Stimulated activated CD4-positive, alpha-beta T cell treated with anti-CD3 and anti-CD28 coated beads, TNF-alpha, amount 100 ng/mL, for 1 hour (primary cell): Measurements from ENCODE around the gene METAP1D.
"Not testable (repeated sequence)": the region's sequence is repeated elsewhere in the genome, so short reads cannot be mapped to it uniquely, and the experiment has no call there.

Source experiments
- DNase-seq, 3 donors: peaks; one replicate each; pipeline ENCODE4 v3.0.0-alpha.2; 2020; ENCODE audit warnings: low read depth in 3 of 3, low spot score in 1 of 3

Gene METAP1D

DNA sequence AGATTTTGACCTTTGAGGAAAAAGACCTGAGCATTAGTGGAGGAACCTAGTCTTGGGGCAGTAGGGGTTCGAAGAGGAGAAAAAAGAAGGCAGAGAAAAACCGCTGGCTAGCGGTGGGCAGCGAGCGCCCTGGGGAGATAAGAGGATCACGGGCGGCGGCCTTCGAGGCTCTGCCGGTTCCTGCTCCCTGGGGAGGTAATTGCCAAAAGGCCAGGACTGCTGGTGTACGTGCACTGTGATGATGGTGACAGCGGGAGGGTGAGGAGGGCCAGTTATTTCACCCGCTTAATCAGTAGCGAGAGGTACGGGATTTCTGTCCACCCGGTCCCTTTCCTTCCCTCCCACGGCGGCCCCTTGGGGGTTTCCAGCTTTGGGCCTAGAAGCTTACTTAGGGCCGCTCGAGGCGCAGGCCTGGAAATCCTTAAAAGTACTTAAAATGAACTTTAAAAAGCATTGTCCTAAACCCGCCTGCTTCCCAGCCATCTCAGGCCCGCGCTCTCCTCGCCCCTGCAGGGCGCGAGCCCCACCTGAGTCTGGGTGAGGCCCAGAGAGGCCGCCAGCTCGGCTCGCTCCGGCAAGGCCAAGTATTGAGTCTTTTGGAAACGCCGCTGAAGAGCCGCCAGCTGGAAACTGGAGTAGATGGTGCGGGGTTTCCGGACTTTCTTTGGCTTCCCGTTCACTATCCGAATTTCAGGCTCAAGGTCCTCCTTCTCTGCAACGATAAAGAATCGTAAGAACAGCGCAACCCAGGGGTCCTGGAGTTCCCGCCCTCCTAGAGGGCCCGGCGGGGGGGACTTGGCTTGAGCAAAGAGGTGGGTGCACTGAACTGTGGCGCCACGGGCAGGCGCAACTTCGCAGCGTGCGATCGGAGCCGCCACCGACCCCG lies 101.4 kb downstream of the METAP1D start:
- DNase-seq: no peak

DNA sequence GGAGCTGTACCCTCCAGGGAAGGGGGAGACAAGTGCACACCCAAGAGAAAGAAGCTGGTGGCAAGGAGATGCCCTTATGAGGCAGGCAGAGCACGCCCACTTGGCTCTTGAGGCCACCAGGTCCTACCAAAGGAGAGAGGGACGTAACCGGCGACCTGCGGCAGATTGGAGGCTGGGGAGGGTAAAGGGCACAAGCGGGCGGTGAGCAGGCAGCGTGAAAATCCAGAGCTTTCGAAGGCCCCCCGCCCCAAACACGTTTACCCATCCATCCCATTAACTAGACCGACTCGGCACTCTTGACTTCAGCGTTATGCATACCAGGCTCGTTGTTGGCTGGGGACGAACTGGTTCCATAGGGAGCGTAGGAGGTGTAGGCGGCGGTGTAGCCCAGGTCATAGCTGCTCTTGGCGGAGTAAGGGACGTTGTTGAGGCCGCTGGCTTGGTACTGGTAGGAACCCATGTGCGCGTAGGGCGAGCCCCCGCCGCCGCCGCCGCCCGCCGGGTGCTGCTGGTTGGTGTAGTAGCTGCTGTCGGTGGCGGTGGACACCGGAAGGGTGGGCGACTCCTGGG lies 102.2 kb downstream of the METAP1D start:
- no peak for DNase-seq

DNA sequence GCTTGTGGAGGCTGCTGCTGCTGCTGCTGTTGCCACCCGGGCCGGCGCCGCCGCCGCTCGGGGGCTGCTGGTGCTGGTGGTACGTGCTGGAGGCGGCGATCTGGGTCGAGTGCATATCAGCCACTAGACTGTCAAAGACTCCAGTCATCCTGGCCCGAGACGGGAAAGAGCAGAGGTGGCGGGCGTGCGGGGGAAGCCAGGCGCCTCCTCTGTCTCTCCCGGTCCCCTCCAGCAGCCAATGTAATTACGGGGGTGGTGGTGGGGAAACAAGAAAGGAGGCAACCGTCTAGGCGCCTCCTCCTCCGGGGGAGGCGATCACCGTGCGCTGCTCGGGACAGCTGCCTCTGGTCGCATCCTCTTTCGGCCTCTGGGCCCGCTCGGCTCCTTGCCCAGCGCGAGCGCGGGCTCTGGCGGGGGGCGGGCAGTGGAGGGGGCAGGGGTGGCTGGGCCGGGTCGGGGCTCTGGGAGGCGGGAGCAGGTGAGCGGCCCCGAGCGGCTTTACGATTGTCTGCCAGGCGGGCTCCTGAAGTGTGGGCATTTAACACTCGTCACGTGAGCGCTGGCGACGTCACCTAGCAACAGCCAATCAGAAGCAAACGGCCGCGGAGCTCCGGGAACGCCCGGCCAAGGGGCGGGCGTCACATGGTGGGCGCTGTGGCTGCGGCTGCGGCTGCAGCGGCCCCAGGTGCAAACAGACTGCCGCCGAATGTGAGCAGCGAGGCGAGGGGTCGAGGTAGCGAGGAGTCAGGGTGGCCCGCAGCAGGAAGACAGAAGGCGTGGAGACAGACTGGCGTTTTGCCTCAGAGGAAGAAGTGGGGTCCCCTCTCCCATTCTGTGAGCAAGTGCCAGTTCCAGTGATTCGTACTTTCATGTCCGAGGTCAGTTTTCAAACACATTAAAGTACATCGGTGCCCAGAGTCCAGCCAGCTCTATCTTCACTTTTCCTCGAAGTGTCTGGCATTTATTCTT lies 102.9 kb downstream of the METAP1D start, which contains the start of gene DLX2:
Gene DLX2, minus strand, starts transcription at position 510 of the 969 bp plus-strand sequence. Its CDS starts 362 bp downstream, at position 148.
- DNase-seq: no peak

DNA sequence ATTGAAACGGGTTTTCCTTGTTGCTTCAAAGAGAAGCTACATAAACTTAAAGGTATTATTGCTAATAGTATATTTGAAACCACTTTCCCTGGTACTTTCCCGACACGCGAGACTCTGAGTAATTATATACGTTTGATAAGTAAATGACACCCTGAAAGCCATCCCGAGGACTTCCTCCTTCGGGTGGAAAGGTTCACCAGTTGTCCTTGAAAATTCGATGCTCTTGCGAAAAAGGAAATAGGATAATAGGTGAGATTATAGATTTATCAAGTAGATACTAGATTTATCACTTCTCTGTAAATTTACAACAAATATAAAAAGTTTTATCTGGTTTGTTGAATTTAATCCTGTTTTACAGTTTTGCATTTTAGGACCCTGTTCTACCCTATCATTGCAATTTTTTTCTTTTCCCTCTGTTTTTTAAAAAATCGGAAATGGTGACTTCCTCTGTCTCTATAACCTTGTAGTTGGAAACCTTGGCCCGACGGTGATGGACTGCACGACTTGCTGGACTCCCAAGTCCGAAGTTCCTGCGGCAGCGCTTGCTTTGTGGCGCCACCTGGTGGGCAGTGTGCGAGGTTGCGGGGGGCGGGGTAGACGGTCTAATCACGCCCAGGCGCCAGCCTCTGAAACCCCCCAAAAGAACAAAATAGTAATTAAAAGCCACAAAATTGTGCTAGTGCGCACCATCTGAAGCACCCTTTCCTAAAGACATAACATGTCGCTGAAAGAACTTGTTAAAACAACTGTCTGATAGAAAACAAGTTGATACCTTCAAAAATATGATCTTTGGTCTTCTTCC lies 103.9 kb downstream of the METAP1D start:
- DNase-seq: peak in 1 of 3 donors; percentile 64

DNA sequence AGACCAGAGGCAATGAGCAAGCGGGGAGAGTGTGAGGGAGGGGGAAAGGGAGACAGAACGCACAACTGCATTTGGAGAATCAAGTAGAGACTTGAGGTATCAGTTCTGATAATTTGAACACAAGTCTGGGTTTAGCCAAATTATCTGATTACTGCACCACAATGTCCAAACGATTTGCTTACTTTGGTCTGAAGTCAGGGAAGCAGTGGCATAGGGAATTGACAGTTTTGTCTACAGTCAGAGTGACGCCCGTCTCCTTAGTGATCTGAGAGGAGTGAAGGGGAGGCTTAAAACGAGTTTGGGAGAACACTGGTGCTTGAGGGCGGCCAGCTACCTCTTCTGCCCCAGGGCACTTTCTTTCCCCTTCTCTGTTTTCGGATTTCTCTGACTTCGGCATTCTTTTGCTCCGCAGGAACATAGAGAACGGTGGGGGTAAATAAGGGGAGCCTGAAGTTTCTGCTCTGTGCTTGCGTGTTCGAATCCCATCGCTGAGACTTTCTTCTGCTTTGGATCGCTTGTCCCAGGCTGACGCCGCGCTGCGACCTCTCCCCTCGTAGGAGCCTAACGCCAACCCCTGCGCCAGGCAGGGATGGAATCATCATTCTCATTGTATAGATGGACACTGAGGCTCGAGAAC lies 105.8 kb downstream of the METAP1D start:
- no peak for DNase-seq

DNA sequence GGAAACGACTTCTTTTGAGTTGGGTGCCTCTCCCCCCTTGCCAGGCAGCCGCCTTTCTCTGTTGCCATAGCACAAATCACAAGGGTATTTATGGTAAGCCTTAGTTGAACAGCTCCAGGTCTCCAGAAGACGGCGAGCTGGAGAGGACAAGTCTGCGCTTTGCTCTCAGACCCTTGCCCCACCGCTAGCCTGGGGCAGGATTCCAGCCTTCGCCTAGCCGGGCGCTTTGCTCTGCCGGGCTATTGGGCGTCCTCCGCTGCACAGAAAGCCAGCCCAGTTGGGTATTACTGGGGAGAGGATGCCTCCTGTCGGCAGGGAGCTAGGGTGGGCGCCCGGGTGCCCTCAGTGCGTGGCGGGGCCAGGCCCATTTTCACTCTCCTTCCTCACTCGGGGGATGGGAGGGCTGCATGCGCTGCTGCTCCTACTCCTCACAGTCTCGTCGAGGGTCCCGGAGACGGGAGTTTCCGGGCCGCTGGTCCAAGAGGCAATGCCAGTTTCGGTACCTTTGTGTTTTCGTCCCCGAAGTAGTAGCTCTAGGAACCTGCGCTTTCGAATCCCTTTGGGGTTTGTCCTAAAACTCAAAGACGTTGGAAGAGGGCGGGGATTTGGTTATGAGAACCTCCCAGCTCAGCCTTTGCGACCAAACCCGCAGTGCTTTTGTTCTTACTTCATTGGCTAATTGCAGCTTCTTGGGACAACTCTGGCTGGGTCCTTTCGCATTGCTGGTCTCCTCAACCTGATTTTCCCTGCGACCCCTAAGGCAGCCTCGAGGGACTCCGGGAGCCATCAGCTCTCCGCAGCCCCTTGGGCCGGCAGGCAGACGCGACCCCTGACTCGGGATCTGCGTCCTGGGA lies 106.6 kb downstream of the METAP1D start:
- no peak for DNase-seq

DNA sequence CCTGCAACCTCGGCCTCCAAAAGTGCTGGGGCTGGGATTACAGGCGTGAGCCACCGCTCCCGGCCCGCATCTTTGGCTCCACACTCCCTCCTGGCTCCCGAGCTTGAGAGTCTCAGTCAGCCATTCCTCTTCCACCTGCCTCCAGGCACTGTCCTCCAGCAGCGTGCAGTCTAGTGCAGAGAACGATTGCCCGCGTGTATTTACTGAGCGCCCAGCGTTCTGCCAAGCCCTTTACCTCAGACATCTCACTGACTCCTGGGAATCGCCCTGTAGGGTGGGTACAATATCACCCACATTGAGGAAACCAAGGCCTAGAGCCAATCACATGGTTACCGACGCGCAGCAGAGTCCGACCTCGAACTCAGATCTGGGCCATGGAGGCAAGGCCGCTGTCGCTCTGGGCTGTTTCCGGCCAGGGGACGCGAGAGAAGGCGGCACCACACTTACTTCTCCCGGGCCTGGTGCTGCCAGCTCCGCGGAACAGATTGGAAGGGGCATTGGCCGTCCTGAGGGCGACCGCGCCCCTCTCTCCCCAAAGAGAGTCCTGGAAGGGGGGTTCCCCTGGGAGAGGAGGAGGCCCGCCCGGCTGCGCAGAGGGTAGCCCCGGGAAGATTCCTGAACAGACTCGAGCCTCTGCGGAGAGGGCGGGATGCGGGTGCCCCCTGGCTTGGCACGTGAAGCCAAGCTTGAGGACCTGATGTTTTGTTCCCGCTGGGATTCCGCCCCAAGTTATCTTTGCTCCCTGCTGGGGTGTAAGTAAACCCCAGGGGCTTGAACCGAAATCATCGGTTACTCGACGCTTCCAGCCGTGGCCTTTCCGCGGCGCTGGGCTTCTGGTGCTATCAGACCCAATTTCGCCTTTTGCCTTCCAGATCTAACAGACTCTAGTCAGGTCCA lies 108.2 kb downstream of the METAP1D start:
- no peak for DNase-seq

DNA sequence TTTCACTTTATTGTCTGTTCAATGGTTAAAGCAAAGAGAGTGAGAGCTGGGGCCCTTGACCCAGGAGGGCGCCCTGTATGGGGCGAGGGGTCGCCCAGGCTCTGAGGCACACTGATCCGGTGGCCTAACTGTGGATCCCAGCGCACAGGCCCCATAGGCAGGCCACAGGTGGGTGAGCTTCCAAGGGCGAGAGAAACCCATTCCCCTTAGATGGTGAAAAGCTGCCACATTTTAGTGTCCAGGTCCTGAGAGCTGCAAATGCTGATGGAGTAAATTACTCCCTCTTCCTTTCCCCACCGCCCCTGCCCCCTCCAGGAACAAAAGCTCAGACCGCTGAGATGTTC lies 108.8 kb downstream of the METAP1D start:
- no peak for DNase-seq

DNA sequence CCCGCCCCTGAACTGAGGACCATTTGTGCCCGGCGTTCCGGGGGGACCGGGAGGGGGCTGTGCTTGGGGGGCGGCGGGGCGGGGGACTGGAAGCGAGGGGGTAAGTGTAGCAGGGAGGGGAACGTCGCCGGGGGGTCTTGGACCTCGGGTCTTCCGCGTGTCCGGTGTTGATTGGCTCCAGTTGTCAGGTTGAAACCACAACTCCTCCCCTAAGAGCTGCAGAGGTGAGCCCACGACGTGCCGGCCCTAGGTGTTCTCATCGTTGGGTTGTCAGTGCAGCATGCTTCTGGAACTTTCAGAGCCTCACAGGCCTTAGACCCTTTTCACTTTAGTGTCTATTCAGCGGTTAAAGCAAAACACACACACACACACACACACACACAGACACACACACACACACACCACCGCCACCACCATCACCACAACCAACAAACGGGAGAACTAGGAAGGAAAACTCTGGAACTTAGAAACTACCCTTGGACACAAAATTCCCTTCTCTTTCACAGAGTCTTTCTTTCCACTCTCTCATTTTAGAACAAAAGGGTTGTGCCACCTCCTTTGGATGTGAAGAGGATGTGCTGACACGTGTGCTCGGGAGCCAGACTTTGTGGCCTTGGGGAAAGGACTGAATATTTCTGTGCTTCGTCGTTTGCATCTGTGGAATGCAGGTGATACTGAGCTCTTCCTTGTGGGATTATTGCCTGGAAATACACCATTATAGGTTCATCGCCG lies 109.7 kb downstream of the METAP1D start:
- DNase-seq: no peak

DNA sequence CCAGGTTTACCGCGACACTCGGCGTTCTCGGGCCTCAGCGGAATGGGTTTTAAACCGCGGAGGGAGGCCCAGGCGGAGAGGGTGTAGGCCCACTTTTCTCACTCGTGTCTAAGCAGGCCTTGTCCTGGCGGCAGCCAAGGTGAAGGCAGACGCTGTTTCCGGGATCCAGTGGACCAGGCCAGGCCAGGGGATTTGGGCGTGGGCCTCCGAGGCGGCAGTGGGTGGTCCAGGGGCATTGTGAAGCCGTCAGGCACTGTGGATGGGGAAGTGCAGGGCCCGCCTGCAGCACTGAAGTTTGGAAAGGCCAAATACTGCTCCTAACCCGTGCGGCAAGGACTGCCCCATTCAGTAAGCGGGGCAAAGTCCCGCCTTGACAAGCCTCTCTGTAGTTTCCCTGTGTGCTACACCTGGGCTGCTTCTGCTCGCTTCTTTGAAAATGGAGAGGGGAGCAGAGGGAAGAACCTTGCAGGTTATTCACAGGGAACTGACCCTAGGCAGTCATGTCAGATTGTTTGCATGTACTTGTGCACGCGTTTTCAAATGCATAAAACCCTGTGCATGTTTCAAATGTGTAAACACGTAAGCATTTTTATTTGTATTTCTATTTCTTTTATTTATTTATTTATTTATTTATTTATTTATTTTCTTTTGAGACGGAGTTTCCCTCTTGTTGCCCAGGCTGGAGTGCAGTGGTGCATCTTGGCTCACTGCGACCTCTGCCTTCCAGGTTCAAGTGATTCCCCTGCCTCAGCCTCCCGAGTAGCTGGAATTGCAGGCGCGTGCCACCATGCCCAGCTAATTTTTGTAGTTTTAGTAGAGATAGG lies 110.4 kb downstream of the METAP1D start:
- DNase-seq: no peak

DNA sequence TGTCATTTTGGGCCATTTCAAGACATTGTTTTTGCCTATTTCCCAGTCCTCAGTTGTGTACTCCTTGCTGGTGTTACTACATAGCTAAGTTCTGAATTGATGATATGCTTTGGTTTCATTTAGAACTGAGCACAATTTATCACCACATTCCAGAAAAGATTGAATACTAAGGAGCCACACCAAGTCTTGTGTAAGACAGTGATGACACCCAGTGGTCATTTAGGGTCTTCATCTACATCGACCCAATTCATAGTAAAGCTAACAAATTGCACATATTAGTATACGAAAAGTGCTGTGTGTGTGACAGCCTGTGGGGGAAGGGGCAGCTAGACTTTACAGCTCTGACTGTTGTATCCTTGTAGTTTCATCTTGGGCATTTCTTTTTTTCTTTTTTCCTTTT lies 113.9 kb downstream of the METAP1D start:
- no peak for DNase-seq

DNA sequence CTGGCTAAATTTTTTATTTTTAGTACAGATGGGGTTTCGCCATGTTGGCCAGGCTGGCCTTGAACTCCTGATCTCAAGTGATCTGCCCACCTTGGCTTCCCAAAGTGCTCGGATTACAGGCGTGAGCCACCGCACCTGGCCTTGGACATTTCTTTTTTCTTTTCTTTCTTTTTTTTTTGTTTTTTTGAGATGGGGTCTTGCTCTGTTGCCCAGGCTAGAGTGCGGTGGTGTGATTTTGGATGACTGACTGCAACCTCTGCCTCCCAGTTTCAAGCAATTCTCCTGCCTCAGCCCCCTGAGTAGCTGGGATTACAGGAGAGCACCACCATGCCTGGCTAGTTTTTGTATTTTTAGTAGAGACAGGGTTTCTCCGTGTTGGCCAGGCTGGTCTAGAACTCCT lies 114.4 kb downstream of the METAP1D start:
- not testable (repeated sequence) for DNase-seq

DNA sequence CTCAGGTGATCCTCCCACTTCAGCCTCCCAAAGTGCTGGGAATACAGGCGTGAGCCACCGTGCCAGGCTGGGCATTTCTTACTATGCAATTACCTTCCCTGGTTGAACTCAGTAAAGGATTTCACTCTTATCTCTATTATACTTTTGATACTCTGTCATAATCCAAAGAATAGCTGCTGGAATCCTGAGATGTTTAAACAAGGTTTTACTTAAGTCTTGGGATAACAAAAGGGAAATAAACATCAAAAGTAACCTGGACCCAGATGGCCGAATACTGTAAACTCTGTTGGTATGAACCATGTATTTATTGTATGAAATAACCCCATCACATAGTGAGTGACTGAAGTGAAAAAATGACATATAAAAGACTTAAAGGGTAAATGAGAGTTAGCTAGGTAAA lies 114.8 kb downstream of the METAP1D start:
- no peak for DNase-seq

DNA sequence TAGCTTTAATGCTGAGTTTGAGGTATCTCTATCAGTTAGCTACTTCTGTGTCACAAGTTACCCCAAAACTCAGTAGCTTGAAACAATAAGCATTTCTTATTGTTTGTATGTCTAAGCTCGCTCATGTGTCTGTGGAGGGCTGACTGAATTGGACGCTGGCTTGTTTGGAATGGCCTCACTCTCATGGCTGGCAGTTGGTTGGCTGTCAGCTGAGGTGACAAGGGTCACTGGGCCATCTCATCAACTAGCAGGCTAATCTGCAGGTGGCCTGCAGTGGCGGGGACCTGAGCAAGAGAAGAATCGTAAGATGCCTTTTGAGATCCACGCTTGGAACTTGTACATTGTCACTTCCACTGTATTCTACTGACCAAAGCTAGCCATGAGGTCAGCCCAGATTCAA lies 116.4 kb downstream of the METAP1D start:
- no peak for DNase-seq

DNA sequence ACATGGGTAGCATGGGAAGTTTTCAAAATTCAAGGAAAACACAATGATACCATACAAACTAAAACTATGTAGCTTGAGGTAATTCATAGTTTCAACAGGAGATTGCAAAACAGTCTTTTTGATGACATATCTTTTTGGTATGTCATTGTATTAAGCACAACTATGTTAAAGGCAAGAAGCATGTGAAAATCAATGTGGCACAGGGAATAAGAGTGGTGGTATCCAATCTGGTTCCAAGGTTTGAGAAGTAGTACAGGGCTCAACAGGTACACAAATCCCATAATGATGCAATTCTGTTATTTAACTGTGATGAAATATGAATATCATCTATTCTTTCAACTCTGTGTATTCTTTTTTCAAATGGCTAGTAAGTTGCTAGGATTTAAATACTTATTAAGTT lies 119.3 kb downstream of the METAP1D start:
- no peak for DNase-seq

DNA sequence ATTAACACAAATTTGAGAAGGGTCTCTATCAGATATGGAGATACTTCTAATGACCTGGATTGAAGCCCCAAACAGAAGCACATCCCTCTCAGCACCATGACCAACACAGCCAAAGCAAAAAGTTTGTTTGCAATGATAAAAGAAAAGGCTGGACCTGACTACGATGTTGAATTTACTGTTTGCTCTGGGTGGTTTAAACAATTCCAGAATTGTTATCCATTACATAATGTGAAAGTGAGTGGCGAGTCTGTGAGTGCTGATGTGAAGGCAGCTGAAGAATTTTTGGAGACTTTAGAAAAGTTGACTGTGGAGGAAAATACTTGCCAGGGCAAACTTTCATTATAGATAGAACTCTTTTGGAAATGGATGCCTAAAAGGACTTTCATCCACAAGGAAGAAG lies 120.4 kb downstream of the METAP1D start:
- no peak for DNase-seq

DNA sequence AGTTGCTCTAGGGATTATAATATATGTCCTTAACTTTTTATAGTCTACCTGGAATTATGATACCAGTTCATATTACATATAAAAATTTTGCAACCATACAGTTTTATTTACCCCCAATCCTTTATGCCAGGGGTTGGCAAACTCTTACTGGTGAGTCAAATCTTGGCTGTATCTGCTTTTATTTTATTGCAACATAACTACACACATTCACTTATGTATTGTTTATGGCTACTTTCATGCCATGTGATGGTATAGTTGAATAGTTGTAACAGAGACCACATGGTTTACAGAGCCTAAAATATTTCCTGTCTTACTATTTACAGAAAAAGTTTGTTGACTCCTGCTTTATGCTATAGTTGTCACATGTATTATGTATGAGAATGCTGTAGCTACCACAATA lies 128.7 kb downstream of the METAP1D start:
- no peak for DNase-seq
